ENCODE measurements around the gene TNNT3. TPM values are rescaled to one million over a fixed set of nuclear protein-coding genes. Genes with fewer than 3 reads are reported as not detected.

TNNT3 gene
- total RNA-seq, 2 donors from 2014 or later = 0.73 TPM; not detected in 1

DNA sequence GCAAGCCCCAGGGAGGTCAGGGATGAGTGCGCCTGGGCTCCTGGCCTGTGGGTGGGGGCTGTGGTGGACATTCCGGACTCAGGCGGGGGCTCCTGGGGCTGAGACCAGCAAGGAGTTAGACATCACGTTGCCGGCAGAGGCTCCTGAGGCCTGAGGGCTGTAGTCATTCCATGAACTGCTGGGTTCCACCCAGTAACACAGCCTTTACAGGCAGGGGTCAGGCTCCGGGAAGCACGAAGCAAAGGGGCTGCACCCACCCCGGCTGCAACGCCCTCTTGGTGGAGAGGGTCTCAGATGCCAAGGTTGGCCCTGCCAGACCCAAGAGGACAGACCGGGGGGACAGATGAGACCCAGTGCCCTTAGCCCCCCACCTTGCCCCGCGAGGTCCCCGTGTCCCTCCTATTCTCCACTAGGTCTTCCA, 9.0 kb downstream of the TNNT3 start:
- intact Hi-C loops (cut with DNase I, micrococcal nuclease) = no loop called here
- ATAC-seq = no peak
- DNase-seq = peak in 1 of 2 donors; percentile 20

- DNase-seq = peak in 1 of 2 donors; percentile 10
- no peak for ATAC-seq
- intact Hi-C loops (cut with DNase I, micrococcal nuclease) = no loop called here
These were observed 9.5 kb downstream of the TNNT3 start for GRCh38 chr11:1928891-1929541.

GRCh38 chr11:1929621-1930461, 10.3 kb downstream of the TNNT3 start:
- DNase-seq (peak in 1 of 2 donors; percentile 16), ATAC-seq (no peak)

GRCh38 chr11:1930462-1930830, 10.9 kb downstream of the TNNT3 start:
- no peak for ATAC-seq
- DNase-seq = peak in 1 of 2 donors; percentile 8
- intact Hi-C loops (cut with DNase I, micrococcal nuclease) = no loop called here

More at GRCh38 chr11:1929621-1930461, 10.3 kb downstream of the TNNT3 start:
- intact Hi-C loops (cut with DNase I, micrococcal nuclease) = no loop called here

DNA sequence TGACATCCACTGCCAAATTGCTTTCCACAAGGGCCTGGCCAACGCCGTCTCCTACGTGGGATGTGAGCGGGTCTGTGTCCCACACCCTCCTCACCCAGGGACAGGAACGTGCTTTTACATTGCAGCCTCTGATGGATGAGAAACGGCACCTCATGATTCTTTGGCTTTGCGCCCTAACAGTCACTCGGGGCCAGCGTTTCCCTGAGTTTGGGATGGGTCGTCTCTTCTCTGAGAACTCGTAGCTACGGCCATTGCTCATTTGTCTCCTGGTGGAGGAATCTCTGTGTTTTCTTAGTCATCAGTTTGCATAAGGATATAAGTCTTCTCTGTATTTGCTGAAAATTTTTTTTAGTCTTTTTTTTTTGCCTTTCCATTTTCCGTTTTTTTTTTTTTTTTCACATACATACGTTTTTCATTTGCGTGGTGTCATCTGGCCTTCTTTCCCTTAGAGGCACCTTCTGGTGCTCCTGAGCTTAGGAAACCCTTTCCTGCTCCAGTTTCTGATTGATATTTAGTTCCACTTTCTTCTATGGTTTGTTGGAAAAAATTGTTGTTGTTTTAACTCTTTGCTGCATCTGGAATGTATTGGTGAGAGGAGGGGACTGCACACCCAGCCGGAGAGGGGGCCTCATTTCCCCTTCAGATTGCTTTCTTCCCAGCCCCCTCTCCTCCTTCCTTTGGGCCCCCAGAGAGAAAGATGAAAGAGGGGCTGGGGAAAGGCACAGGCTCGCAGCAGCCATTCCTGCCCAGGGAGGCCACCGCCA, 12.0 kb downstream of the TNNT3 start:
- DNase-seq = peak in 1 of 2 donors; percentile 22
- no peak for ATAC-seq
- intact Hi-C loops (cut with DNase I, micrococcal nuclease) = no loop called here

DNA sequence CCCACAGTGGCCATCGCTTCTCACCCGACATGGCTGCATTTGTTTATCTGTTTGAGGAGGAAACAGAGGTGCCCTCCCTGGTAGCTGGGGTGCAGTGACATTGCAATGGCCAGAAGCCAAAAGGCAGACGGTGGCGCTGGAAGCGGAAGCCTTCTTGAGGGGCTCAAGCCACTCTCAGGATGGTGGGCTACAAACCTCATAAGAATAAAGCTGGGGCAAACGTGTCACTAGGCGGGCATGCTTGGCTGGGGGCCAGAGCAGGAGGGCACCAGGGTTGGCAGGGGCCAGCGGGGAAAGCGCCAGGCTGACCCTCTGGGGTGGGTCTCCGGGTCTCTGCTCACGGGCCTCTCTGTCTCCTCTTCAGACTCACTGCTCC, 12.6 kb downstream of the TNNT3 start:
- DNase-seq (peak in 1 of 2 donors; percentile 19), ATAC-seq (no peak)

GRCh38 chr11:1932681-1933080, 13.2 kb downstream of the TNNT3 start:
- ATAC-seq (no peak), DNase-seq (no peak)
- intact Hi-C loops (cut with DNase I, micrococcal nuclease) = no loop called here

More for the DNA sequence above, 12.6 kb downstream of the TNNT3 start:
- intact Hi-C loops (cut with DNase I, micrococcal nuclease) = no loop called here

DNA sequence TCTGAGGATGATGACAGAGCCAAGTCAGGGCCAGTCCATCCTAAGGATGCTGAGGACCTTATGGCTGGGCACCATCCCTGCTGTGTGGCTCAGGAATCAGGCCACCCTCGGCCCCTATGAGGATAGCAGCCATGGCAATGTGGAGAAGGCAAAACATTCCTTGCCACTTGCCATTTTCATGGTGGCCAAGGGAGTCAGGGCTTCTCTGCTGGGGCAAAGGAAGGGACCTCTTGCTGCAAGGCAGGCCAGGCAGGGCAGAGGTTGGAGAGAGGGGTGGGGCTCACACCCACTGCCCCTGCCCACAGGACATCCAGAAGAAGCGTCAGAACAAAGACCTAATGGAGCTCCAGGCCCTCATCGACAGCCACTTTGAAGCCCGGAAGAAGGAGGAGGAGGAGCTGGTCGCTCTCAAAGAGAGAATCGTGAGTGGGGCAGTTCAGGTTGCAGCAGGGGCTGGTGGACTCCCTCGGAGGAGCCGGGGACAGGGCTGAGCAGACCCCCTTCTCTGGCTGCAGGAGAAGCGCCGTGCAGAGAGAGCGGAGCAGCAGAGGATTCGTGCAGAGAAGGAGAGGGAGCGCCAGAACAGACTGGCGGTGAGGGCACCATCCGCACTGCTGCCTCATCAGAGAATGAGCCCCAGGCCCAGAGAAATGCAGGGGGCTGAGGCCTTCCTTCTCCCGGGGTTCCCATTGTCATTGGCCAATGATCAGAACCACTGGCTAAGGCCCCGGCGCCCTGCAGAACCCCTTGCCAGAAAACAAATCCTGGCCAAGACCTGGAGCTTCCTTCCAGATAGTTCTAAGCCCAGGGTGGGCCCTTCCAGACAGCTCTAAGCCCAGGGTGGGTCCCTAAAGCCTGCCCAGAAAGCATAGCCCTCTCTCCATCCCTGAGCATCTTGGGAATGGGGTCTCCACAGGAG, 14.2 kb downstream of the TNNT3 start:
- ATAC-seq = no peak
- intact Hi-C loops (cut with DNase I, micrococcal nuclease) = no loop called here
- peak in 1 of 2 donors; percentile 18 for DNase-seq

- DNase-seq (peak in 1 of 2 donors; percentile 8), ATAC-seq (no peak)
- intact Hi-C loops (cut with DNase I, micrococcal nuclease) = no loop called here
These were observed 15.0 kb downstream of the TNNT3 start for GRCh38 chr11:1934335-1935155.

GRCh38 chr11:1935156-1936071, 15.9 kb downstream of the TNNT3 start:
- DNase-seq (peak; percentile 0 to 14), ATAC-seq (no peak)
- intact Hi-C loops (cut with DNase I, micrococcal nuclease) = no loop called here

GRCh38 chr11:1936072-1936780, 16.7 kb downstream of the TNNT3 start:
- DNase-seq (peak; percentile 1 to 10), ATAC-seq (no peak)
- intact Hi-C loops (cut with DNase I, micrococcal nuclease) = no loop called here

DNA sequence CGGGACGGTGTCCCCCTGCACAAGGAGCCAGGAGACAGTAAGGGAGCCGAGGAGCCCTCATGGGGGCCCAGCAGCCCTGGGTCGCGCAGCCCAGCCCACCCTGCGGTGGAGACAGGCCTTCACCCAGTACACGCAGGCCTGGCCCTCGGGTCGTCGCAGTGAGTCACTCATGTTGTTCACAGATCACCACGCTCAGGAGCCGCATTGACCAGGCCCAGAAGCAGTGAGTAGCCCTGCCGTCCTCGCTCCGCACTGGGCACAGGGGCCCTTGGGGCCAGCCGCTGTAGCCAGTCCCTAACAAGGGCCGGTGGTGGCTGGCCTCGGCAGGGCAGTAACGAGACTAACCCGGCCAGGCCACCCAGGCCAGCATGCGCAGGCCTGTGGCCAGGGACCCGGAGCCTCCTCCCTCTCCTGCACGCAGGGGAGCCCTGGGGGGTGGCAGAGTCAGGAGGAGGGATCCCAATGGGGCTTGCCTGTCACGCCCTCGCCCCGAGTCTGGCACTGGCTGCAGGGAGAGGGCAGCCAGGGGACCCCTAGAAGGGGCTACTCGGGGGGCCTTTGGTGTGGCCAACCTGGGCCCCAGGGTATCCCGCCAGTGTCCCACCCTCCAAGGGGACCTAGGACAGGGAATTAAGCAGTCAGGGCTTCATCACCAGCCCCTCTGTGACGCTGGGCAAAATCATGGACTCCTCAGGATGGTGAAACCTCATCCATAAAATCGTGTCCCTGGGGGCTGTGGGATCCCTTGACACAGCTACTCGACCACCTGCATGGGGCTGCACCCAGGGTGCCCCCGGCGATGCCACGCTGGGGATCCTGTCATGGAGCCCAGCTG, 17.5 kb downstream of the TNNT3 start:
- intact Hi-C loops (cut with DNase I, micrococcal nuclease) = no loop called here
- no peak for ATAC-seq
- DNase-seq = peak; percentile 3 to 21

DNA sequence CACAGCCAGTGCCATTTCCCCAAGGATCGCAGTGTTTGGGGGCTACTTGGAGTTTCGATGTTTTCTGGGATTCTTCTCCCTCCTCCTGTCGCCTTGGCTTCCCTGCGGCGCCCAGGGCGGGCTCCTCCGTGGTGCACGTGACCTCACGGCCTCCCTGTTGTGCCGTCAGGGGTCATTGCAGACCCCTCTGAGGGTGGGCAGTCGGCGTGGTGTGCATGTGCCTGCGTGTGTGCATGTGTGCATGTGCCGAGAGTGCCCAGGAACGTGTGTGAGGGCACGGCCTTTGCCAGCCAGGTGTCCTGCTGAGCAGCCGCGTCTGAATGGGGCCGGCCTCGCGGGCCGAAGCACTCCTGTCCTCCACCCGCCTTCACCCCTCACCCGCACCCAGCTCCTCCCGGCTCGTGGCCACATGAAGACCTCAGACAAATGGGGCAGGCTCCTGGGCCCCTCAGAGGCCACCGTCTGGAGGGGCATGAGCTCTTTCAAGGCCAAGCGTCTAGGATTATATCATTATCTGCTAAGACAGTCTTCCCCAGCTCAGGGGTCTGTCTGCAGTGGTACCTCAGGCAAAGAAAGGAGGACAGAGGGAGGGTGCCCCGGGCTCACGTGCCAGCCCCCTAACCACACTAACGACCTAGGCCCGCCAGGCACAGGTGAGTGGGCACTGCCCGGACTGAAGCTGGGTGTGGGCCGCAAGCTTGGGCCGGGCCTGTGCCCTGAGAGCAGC, 18.3 kb downstream of the TNNT3 start:
- no peak for ATAC-seq
- peak; percentile 3 to 22 for DNase-seq
- intact Hi-C loops (cut with DNase I, micrococcal nuclease) = no loop called here

GRCh38 chr11:1938343-1939005, 19.0 kb downstream of the TNNT3 start:
- DNase-seq (peak; percentile 1 to 14), ATAC-seq (no peak)
- intact Hi-C loops (cut with DNase I, micrococcal nuclease) = loop anchor here in 1 of 2 donors (1.0 kb wide), 1 partner anchor 44 kb away; no protein-coding TSS in a partner anchor

Measured in left colon (tissue), 2 donors.